H9 (cell line): ENCODE results near the gene PLB1. TPM values are rescaled to one million over a fixed set of nuclear protein-coding genes. Genes with fewer than 3 reads are reported as not detected.
A peak's percentile ranks its signal among the peaks of the same experiment; 100 is the strongest.

ENCODE experiments used
- DNase-seq: peaks from one replicate; pipeline ENCODE4 v3.0.0-alpha.2; 2017
- H2AFZ ChIP-seq: one replicate; pipeline ENCODE4 v1.6.1; 2013; ENCODE audit warnings: mild to moderate bottlenecking, low read length, control low read depth, moderate library complexity
- H2AK5ac ChIP-seq: 2 replicates; pipeline ENCODE4 v1.6.1; 2013; ENCODE audit warnings: low read length, control low read depth, mixed read lengths; ENCODE audit not compliant: insufficient read length
- H2BK120ac ChIP-seq: one replicate; pipeline ENCODE4 v1.6.1; 2013; ENCODE audit warnings: low read depth, mild to moderate bottlenecking, low read length, control low read depth, inconsistent platforms; ENCODE audit not compliant: poor library complexity, severe bottlenecking
- H2BK12ac ChIP-seq: 2 replicates; pipeline ENCODE4 v1.6.1; 2013; ENCODE audit warnings: low read length, control low read depth, mixed read lengths, low read depth; ENCODE audit not compliant: insufficient read length
- H2BK15ac ChIP-seq: 2 replicates; pipeline ENCODE4 v1.6.1; 2013; ENCODE audit warnings: low read depth, low read length, control low read depth
- H2BK20ac ChIP-seq: one replicate; pipeline ENCODE4 v1.6.1; 2013; ENCODE audit warnings: low read depth, mild to moderate bottlenecking, low read length, control low read depth, inconsistent platforms; ENCODE audit not compliant: poor library complexity, severe bottlenecking
- H2BK5ac ChIP-seq: 2 replicates; pipeline ENCODE4 v1.6.1; 2013; ENCODE audit warnings: low read length, control low read depth, mixed read lengths; ENCODE audit not compliant: insufficient read length
- H3K14ac ChIP-seq: 2 replicates; pipeline ENCODE4 v1.6.1; 2013; ENCODE audit warnings: low read length, control low read depth; ENCODE audit not compliant: insufficient read depth
- H3K18ac ChIP-seq: 2 replicates; pipeline ENCODE4 v1.6.1; 2013; ENCODE audit warnings: low read depth, mild to moderate bottlenecking, mixed read lengths, low read length, control low read depth; ENCODE audit not compliant: insufficient read length
- H3K23ac ChIP-seq: 2 replicates; pipeline ENCODE4 v1.6.1; 2013; ENCODE audit warnings: low read length, control low read depth, mixed read lengths, low read depth; ENCODE audit not compliant: insufficient read length
- H3K23me2 ChIP-seq: 2 replicates; pipeline ENCODE4 v1.6.1; 2013; ENCODE audit warnings: low read depth, mild to moderate bottlenecking, mixed read lengths, low read length, control low read depth; ENCODE audit not compliant: insufficient read length, poor library complexity, severe bottlenecking
- H3K27ac ChIP-seq: 2 replicates; pipeline ENCODE4 v1.5.1; 2013; ENCODE audit warnings: low read length, control low read depth, mixed read lengths, low read depth; ENCODE audit not compliant: insufficient read length
- H3K27me3 ChIP-seq: 2 replicates; pipeline ENCODE4 v1.6.1; 2013; ENCODE audit warnings: low read length, control low read depth, inconsistent platforms; ENCODE audit not compliant: insufficient read depth
- H3K4ac ChIP-seq: 2 replicates; pipeline ENCODE4 v1.6.1; 2013; ENCODE audit warnings: low read depth, mild to moderate bottlenecking, control low read depth, inconsistent platforms, low read length, moderate library complexity
- H3K4me1 ChIP-seq: 2 replicates; pipeline ENCODE4 v1.6.1; 2013; ENCODE audit warnings: low read length, control low read depth, inconsistent platforms; ENCODE audit not compliant: insufficient read depth
- H3K4me2 ChIP-seq: 2 replicates; pipeline ENCODE4 v1.6.1; 2013; ENCODE audit warnings: low read length, control low read depth, mixed read lengths; ENCODE audit not compliant: insufficient read length, insufficient read depth
- H3K56ac ChIP-seq: 2 replicates; pipeline ENCODE4 v1.6.1; 2013; ENCODE audit warnings: low read depth, mild to moderate bottlenecking, mixed read lengths, low read length, control low read depth; ENCODE audit not compliant: insufficient read length
- H3K79me1 ChIP-seq: 2 replicates; pipeline ENCODE4 v1.6.1; 2013; ENCODE audit warnings: low read depth, mild to moderate bottlenecking, moderate library complexity, low read length, control low read depth, inconsistent platforms; ENCODE audit not compliant: insufficient read depth, poor library complexity, severe bottlenecking
- H3K79me2 ChIP-seq: 2 replicates; pipeline ENCODE4 v1.6.1; 2013; ENCODE audit warnings: low read length, control low read depth, inconsistent platforms; ENCODE audit not compliant: insufficient read depth
- H3K9ac ChIP-seq: 2 replicates; pipeline ENCODE4 v1.6.1; 2013; ENCODE audit warnings: low read length, control low read depth, mixed read lengths; ENCODE audit not compliant: insufficient read length; ENCODE audit errors: extremely low read depth
- H3K9me3 ChIP-seq: one replicate; pipeline ENCODE4 v1.6.1; 2013; ENCODE audit warnings: low read depth, low read length, inconsistent platforms; ENCODE audit not compliant: control insufficient read depth
- H3T11ph ChIP-seq: one replicate; pipeline ENCODE4 v1.6.1; 2013; ENCODE audit warnings: mild to moderate bottlenecking, low read length, control low read depth, inconsistent platforms
- H4K20me1 ChIP-seq: one replicate; pipeline ENCODE4 v1.6.1; 2013; ENCODE audit not compliant: control insufficient read depth, insufficient read length, insufficient read depth
- H4K5ac ChIP-seq: 2 replicates; pipeline ENCODE4 v1.6.1; 2013; ENCODE audit warnings: low read depth, mild to moderate bottlenecking, mixed read lengths, low read length, control low read depth; ENCODE audit not compliant: insufficient read length
- H4K8ac ChIP-seq: replicated peaks from 2 replicates; pipeline ENCODE4 v1.6.1; 2013; ENCODE audit warnings: low read length, control low read depth, mixed read lengths, low read depth; ENCODE audit not compliant: insufficient read length
- H4K91ac ChIP-seq: 2 replicates; pipeline ENCODE4 v1.6.1; 2013; ENCODE audit warnings: low read depth, mild to moderate bottlenecking, moderate library complexity, mixed read lengths, low read length, control low read depth; ENCODE audit not compliant: insufficient read length
- H3K27ac Mint-ChIP-seq, 3 experiments: 2 replicates in 2 of 3; 3 replicates in 1 of 3; pipeline ENCODE4 v1.8.0; 2020 to 2021; ENCODE audit warnings: mixed read lengths in 3 of 3, mild to moderate bottlenecking in 1 of 3, moderate library complexity in 1 of 3
- H3K27me3 Mint-ChIP-seq: 2 replicates; pipeline ENCODE4 v1.8.0; 2021; ENCODE audit warnings: low read depth, mild to moderate bottlenecking, moderate library complexity, mixed read lengths
- H3K36me3 Mint-ChIP-seq, 3 experiments: 2 replicates in 2 of 3; 3 replicates in 1 of 3; pipeline ENCODE4 v1.8.0; 2020 to 2021; ENCODE audit warnings: low read depth in 3 of 3, mixed read lengths in 3 of 3; ENCODE audit not compliant: insufficient read depth in 1 of 3
- H3K4me1 Mint-ChIP-seq, 2 experiments: 2 replicates each; pipeline ENCODE4 v1.8.0; 2020; ENCODE audit warnings: mixed read lengths in 2 of 2
- H3K4me3 Mint-ChIP-seq, 2 experiments: 2 replicates in 1 of 2; 3 replicates in 1 of 2; pipeline ENCODE4 v1.8.0; 2020 to 2021; ENCODE audit warnings: mild to moderate bottlenecking in 2 of 2, mixed read lengths in 2 of 2, moderate library complexity in 1 of 2
- H3K9me3 Mint-ChIP-seq, 2 experiments: 2 replicates in 1 of 2; 3 replicates in 1 of 2; pipeline ENCODE4 v1.8.0; 2020; ENCODE audit warnings: mild to moderate bottlenecking in 2 of 2, mixed read lengths in 2 of 2, moderate library complexity in 1 of 2
- CTCF ChIP-seq: fragments of 200-600 bp; sonication (generic); conservative IDR thresholded peaks from 3 replicates; pipeline ENCODE4 v1.8.0; 2021; ENCODE audit warnings: antibody characterized with exemption, mild to moderate bottlenecking
- WGBS: extraction: QIAGEN DNeasy Blood & Tissue Kit; methylation state at CpG from one replicate; pipeline ENCODE4 v1.1.7; 2013; ENCODE audit warnings: missing lambda C conversion rate, low lambda C conversion rate, mixed read lengths; ENCODE audit not compliant: insufficient read length; ENCODE audit errors: extremely low coverage; 5-methylcytosine and 5-hydroxymethylcytosine counted together
- total RNA-seq: library from RNA; stranded (reverse); gene quantifications from 2 replicates; pipeline ENCODE4 v1.2.1, GENCODE V29; 2021

Gene PLB1
- total RNA-seq, 1 experiment from 2014 or later, result not detected

GRCh38 chr2:28594332-28595108 is 98.7 kb downstream of the PLB1 start:
- Histone ChIP-seq H3K4me1 (peaks cover 5% of the 10 kb centered on the region; the same call in 1 of the 2 replicates), H4K5ac (no peak overlapping the region), H4K91ac (no peak overlapping the region), H2BK12ac (no peak overlapping the region), H3K4ac (no peak overlapping the region), H4K8ac (no peak overlapping the region), H3K56ac (no peak overlapping the region), H3T11ph (no peak overlapping the region), H3K27ac (no peak overlapping the region), H3K14ac (no peak overlapping the region), H3K23me2 (no peaks in the 10 kb centered on the region), H4K20me1 (no peaks in the 10 kb centered on the region), H3K9me3 (no peaks in the 10 kb centered on the region), H3K9ac (no peak overlapping the region), H2AK5ac (no peak overlapping the region), H2BK5ac (no peak overlapping the region), H3K79me2 (no peaks in the 10 kb centered on the region), H2BK120ac (no peak overlapping the region), H2AFZ (peak overlapping the region; percentile 69), H3K4me2 (peak overlapping the region; percentile 6), H2BK15ac (no peak overlapping the region), H2BK20ac (no peak overlapping the region), H3K27me3 (no peaks in the 10 kb centered on the region), H3K23ac (no peak overlapping the region), H3K18ac (no peak overlapping the region), H3K79me1 (no peaks in the 10 kb centered on the region)
- H3K36me3 Mint-ChIP-seq, result no peaks in the 10 kb centered on the region; a peak in 1 of 7 replicates
- H3K27me3 Mint-ChIP-seq, result peaks cover 3% of the 10 kb centered on the region; the same call in 1 of the 2 replicates
- no CpG with 5 or more reads among the region's 20 CpGs for WGBS
- no peaks in the 10 kb centered on the region for H3K9me3 Mint-ChIP-seq
- H3K27ac Mint-ChIP-seq, result no peak overlapping the region
- peaks cover 32 to 37% of the 10 kb centered on the region in 2 experiments for H3K4me1 Mint-ChIP-seq
- peak; percentile 94 for TF ChIP-seq CTCF
- DNase-seq, result peak; percentile 92
- H3K4me3 Mint-ChIP-seq, result no peak overlapping the region
